Endothelial cell of umbilical vein (primary cell): ENCODE results near the gene CSNK1G1.

Source experiments
- EZH2 ChIP-seq: IDR thresholded peaks from 2 replicates; pipeline ENCODE4 v1.6.1; 2012; ENCODE audit warnings: borderline replicate concordance, low read depth, mild to moderate bottlenecking, moderate library complexity, low read length, inconsistent platforms; ENCODE audit not compliant: severe bottlenecking
- FOS ChIP-seq: IDR thresholded peaks from 2 replicates; pipeline ENCODE4 v1.6.1; 2011; ENCODE audit warnings: mild to moderate bottlenecking, low read length, moderate library complexity, borderline replicate concordance; ENCODE audit not compliant: insufficient read depth
- MAX ChIP-seq: IDR thresholded peaks from 2 replicates; pipeline ENCODE4 v1.6.1; 2011; ENCODE audit not compliant: insufficient read depth, insufficient read length
- MYC ChIP-seq: IDR thresholded peaks from one replicate; pipeline ENCODE4 v1.6.1; 2011; ENCODE audit warnings: mild to moderate bottlenecking, low read depth, low read length
- POLR2A ChIP-seq: IDR thresholded peaks from 2 replicates; pipeline ENCODE4 v1.6.1; 2012; ENCODE audit warnings: low read depth, mild to moderate bottlenecking, control low read depth, low read length
- POLR2AphosphoS5 ChIP-seq: IDR thresholded peaks from 2 replicates; pipeline ENCODE4 v1.6.1; 2012; ENCODE audit warnings: low read depth, mild to moderate bottlenecking, control low read depth, low read length, moderate library complexity; ENCODE audit not compliant: insufficient read depth
- TF ChIP-seq, protein P1 (sequence below), 2 donors: IDR thresholded peaks; 1 replicate in 1 of 2; 2 replicates in 1 of 2; pipeline ENCODE4 v1.5.1; 2011; ENCODE audit warnings: low read length in 2 of 2, mild to moderate bottlenecking in 2 of 2, moderate library complexity in 2 of 2, control low read depth in 1 of 2, inconsistent platforms in 1 of 2, low read depth in 1 of 2; ENCODE audit not compliant: insufficient read depth in 1 of 2; ENCODE audit errors: extremely low read depth in 1 of 2

- TF ChIP-seq, protein P1, sequence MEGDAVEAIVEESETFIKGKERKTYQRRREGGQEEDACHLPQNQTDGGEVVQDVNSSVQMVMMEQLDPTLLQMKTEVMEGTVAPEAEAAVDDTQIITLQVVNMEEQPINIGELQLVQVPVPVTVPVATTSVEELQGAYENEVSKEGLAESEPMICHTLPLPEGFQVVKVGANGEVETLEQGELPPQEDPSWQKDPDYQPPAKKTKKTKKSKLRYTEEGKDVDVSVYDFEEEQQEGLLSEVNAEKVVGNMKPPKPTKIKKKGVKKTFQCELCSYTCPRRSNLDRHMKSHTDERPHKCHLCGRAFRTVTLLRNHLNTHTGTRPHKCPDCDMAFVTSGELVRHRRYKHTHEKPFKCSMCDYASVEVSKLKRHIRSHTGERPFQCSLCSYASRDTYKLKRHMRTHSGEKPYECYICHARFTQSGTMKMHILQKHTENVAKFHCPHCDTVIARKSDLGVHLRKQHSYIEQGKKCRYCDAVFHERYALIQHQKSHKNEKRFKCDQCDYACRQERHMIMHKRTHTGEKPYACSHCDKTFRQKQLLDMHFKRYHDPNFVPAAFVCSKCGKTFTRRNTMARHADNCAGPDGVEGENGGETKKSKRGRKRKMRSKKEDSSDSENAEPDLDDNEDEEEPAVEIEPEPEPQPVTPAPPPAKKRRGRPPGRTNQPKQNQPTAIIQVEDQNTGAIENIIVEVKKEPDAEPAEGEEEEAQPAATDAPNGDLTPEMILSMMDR (IDR thresholded peaks at IDR 0.05; ENCODE audit: extremely low read depth in 1 of 2, insufficient read depth in 1 of 2, low read depth in 1 of 2, low read length in 2 of 2) = no peak
- no peak for TF ChIP-seq POLR2AphosphoS5
- TF ChIP-seq EZH2 = no peak
- no peak for TF ChIP-seq FOS
- no peak for TF ChIP-seq MYC
- no peak for TF ChIP-seq MAX
- TF ChIP-seq POLR2A = no peak
These were observed 44.4 kb downstream of the CSNK1G1 start for GRCh38 chr15:64311566-64311965.
